Coronary artery (tissue), 2 donors: ENCODE results near the gene ALDH3B2.
"Not testable (repeated sequence)": the region's sequence is repeated elsewhere in the genome, so short reads cannot be mapped to it uniquely, and the experiment has no call there.

Experiments
- DNase-seq: peaks from one replicate; pipeline ENCODE4 v3.0.0-alpha.2; 2017; ENCODE audit warnings: low spot score
- H3K27ac ChIP-seq, 2 donors: fragments of 200-600 bp; sonication (generic); one replicate each; pipeline ENCODE4 v1.5.1; 2016 to 2019
- H3K4me3 ChIP-seq: fragments of 200-600 bp; sonication (generic); 2 replicates; pipeline ENCODE4 v1.5.1; 2016; ENCODE audit warnings: mild to moderate bottlenecking, moderate library complexity
- TF ChIP-seq, protein P1 (sequence below): fragments of 200-600 bp; sonication (generic); IDR thresholded peaks from one replicate; pipeline ENCODE4 v1.5.1; 2019; ENCODE audit warnings: antibody characterized with exemption

Gene ALDH3B2

DNA sequence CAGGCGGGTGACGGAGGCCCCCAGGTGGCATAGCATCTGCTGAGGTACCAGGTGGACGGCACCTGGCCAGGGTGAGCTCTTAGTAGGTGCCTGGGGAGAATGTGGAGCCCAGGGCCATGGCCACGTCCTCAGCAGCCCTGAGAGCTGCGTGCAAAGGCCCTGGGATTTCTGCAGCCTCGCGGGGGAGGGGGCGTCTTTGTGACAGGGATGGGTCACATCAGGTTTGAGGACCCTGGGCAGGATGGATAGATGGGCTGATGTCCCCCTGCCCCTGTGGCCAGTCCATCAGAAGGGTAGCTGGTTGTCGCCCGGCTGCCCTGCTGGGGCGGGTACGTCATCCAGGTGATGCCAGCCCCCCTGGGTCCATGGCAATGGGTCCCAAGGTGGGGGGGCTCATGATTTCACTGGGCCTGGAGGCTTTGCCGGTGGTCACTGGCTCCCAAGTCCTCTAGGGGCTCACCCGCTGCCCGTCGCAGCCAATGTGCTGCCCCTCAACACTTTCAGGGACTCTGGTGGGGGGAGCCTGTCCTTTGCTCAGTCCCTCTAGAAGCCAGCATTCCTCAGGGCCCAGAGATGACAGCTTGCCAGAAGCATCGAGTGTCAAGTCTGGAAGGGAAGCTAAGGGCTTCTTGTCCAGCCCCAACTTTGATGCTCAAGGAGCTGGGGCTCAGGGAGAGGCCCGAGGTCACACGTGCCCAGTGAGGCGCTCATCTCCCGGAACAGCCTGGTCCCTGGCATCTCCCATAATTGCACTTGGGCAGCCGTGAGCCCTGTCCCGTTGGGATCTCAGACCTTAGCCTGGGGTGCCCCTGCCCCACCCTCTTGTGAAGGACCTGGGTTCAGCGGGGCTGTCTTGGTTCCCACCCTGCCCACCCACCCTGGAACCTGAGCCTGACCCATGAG lies 35.6 kb downstream of the ALDH3B2 start:
- Histone ChIP-seq H3K4me3 (no peak overlapping the region), H3K27ac (no peak overlapping the region)
- no peak for DNase-seq
- TF ChIP-seq, protein P1, sequence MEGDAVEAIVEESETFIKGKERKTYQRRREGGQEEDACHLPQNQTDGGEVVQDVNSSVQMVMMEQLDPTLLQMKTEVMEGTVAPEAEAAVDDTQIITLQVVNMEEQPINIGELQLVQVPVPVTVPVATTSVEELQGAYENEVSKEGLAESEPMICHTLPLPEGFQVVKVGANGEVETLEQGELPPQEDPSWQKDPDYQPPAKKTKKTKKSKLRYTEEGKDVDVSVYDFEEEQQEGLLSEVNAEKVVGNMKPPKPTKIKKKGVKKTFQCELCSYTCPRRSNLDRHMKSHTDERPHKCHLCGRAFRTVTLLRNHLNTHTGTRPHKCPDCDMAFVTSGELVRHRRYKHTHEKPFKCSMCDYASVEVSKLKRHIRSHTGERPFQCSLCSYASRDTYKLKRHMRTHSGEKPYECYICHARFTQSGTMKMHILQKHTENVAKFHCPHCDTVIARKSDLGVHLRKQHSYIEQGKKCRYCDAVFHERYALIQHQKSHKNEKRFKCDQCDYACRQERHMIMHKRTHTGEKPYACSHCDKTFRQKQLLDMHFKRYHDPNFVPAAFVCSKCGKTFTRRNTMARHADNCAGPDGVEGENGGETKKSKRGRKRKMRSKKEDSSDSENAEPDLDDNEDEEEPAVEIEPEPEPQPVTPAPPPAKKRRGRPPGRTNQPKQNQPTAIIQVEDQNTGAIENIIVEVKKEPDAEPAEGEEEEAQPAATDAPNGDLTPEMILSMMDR: no peak

DNA sequence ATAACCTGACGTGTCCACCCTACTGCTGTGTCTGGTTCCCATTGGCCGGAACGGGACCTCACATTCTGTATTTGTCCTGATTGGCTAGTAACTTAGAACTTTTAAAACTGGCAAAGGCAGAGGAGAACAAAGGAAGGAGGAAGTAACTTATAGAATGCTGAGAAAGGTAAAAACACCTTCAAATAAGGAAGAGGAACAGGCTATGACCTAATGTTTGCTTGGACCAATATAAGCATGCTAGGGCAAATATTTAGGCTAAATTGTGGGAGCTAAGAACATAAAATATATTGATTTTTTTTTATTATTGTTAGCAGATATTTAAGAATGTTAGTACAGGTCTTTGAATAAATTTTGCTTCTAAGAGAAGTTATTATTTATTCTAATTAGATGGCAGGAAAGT lies 37.0 kb downstream of the ALDH3B2 start:
- not testable (repeated sequence) for DNase-seq, H3K27ac ChIP-seq, H3K4me3 ChIP-seq

DNA sequence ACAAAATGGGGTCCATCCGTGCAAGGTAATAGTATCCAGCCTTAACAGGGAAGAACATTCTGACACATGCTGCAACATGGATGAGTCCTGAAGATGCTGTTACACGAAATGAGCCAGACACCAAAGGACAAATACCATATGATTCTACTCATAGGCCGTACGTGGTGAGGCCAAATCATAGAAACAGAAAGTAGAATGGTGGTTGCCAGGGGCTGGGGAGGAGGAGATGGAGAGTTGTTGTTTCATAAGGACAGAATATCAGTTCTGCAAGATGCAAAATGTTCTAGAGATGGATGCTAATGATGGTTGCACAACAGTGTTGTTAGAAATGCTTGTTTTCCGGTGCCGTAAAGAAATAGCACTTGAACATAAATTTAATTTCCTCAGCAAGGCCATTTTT lies 37.5 kb downstream of the ALDH3B2 start:
- Histone ChIP-seq H3K27ac (no peak overlapping the region), H3K4me3 (no peak overlapping the region)
- DNase-seq: no peak
- TF ChIP-seq, protein P1: no peak

DNA sequence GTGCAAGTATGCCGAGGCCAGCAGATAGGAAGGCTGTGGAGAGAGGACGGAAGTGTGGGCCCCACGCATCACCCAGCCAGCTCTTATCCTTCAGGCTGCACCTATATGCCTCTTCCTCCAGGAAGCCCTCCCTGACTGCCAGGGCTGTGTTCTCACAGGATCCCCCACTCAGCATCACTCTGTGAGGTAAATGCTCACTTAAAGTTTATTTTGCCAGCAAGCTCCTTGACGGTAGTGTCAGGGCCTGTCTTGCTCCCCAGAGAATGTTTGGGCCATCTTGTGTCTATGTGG lies 39.2 kb downstream of the ALDH3B2 start:
- Histone ChIP-seq H3K4me3 (no peak overlapping the region), H3K27ac (no peak overlapping the region)
- DNase-seq: no peak
- TF ChIP-seq, protein P1: no peak

DNA sequence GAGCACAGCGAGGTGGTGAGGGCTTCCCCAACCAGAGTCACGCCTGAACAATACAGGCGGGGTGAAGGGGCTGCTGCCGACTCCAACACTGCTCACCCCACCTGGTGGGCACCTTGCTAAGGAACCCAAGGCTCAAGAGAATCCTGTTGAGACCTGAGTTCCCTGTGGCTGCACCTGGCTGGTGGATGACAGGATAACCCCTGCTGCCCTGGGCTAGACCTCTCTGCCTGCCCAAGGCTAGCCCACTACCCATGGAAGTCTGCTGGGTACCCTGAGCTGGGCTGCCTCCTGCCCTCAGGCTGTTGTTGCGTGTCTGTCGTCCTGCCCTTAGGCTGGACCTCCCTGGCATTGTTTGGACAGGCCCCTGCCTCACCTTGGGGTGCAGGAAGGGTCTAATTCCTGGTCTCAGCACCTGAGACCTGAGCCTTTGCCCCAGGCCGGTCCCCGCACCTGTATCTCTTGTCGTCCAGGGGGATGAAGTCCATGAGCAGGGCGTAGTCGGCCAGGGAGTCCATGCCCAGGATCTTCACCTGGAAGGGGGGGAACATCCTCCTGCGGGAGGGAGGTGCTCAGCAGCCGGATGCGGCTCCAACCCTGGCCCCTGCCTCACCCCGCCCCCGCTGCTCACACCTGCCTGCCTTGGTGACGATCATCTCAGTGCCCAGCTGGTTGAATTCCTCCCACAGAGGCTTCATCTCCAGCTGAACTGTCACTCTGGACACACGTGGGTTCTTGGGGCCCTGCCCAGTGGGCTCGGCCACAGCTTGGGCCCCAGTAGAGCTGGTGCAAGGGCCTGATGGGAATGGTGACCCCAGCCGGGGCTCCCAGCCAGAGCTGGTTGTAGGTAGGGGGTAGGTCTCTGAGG lies 39.8 kb downstream of the ALDH3B2 start:
- DNase-seq: peak; percentile 71
- H3K4me3 ChIP-seq: no peak overlapping the region
- H3K27ac ChIP-seq: no peak overlapping the region
- TF ChIP-seq, protein P1: no peak

DNA sequence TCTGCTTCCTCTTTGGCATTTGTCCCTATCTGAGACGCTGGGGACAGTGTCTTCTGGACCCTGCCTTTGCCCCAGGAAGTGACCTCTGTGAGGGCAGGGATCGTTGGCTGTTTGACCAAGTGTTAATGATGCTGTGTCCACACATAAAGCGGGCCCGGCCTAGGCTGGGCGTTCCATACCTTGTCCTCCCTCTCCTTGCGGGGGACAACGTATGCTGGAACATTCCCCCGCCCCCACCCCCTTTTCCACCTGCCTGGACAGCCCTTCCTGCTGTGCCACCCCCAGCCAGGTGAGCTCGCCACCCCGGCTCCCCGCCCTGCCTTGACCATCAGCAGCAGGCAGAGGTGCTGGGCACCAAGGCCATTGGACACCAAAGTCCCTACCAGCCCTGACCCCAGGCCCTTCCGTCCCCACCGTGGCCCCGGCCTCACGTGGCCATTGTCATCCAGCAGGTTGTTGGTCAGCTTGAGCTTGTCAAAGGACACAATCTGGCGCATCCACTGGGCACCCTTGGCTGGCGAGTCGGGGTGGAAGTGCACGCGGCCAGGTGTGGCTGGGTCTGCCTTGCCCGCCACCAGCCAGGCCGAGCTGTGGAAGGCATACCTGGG lies 40.6 kb downstream of the ALDH3B2 start:
- TF ChIP-seq, protein P1: no peak
- H3K4me3 ChIP-seq: no peak overlapping the region
- DNase-seq: no peak
- H3K27ac ChIP-seq: no peak overlapping the region

DNA sequence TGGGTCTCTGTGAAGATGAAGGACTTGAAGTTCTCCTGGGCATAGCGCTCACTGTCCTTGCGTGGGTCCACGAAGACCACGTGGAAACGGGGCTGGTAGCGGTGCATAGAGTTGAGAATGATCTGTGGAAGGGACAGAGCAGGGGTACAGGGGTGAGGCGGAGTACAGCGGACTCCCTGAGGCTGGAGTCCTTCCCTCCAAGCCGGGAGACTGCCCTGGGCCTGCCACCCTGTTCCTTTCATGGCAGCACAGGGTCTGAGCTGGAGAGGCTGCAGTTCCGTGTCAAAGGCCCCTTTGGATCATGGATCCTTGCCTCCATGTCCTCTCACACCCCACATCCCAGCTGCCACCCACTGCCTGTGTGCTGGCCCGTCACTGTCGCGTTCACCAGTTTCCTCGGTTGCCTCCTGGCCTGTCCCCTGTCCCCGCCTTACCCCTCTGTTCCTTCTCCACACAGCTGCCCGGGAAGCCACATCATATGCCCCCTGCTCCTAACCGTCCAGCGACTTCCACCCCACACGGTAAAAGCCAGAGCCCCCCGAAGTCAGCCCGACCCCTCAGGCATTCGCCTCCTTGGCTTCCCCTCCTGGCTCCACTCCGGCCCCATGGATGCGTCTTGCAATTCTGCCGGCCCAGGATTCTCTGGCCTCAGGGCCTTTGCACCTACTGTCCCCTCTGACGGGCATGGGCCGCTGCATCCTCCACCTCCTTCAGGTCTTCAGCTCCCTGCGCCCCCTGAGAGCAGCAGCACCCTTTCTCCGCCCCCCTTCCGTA lies 41.3 kb downstream of the ALDH3B2 start:
- H3K4me3 ChIP-seq: no peak overlapping the region
- no peak overlapping the region for H3K27ac ChIP-seq
- TF ChIP-seq, protein P1: no peak
- no peak for DNase-seq
